Measurements from ENCODE around the gene SERPINA4. TPM values are rescaled to one million over a fixed set of nuclear protein-coding genes. Genes with fewer than 3 reads are reported as not detected.

The SERPINA4 gene
- total RNA-seq, 6 experiments from 2014 or later, result not detected

DNA sequence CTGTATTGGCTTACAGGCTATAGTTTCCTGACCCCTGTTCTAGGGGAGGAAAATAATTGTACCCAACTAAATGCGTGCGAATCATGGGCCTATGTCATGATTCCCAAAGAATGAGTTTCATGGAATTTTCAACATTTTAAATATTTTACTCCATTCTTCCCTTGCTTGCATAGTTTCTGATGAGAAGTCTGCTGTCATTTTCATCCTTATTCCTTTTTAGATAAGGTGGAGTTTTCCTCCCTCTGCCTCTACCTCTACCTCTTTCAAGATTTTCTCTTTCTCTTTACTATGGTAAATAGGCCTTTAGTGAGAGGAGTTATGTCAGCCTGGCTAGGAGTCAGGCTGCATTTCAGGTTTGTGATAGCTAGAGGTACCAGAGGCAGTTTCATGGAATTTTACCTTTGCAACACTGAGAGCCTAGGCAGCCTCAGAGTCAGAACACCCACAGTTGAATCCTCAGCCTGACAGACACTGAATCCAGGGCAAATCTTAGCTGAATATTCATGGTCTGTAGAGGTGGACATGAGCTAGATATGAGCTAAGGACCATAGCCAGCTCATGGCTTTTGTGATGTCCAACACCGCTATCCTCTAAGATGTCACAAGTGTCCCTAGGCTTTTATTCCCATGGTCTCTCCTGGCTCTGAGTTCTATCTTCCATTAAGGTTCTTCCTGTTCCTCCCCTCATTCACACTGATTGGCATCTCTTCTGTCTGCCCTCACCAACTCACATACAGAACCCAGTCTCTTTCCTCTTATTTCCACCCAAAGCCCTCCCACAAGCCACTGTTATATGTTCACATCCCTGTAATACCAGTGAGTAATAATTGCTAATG lies 57.0 kb downstream of the SERPINA4 start:
- Mint-ChIP-seq H3K27ac (no peak overlapping the region), H3K9me3 (peaks cover 75% of the 10 kb centered on the region), H3K36me3 (ENCODE audit: low read depth) (peaks cover 5% of the 10 kb centered on the region), H3K4me3 (no peak overlapping the region), H3K27me3 (ENCODE audit: insufficient read depth) (peaks cover 6% of the 10 kb centered on the region; the same call in 1 of the 2 replicates), H3K4me1 (ENCODE audit: low read depth) (no peaks in the 10 kb centered on the region)
- DNase-seq, result no peak
- TF ChIP-seq, protein P1, sequence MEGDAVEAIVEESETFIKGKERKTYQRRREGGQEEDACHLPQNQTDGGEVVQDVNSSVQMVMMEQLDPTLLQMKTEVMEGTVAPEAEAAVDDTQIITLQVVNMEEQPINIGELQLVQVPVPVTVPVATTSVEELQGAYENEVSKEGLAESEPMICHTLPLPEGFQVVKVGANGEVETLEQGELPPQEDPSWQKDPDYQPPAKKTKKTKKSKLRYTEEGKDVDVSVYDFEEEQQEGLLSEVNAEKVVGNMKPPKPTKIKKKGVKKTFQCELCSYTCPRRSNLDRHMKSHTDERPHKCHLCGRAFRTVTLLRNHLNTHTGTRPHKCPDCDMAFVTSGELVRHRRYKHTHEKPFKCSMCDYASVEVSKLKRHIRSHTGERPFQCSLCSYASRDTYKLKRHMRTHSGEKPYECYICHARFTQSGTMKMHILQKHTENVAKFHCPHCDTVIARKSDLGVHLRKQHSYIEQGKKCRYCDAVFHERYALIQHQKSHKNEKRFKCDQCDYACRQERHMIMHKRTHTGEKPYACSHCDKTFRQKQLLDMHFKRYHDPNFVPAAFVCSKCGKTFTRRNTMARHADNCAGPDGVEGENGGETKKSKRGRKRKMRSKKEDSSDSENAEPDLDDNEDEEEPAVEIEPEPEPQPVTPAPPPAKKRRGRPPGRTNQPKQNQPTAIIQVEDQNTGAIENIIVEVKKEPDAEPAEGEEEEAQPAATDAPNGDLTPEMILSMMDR (IDR thresholded peaks at IDR 0.05), result no peak

DNA sequence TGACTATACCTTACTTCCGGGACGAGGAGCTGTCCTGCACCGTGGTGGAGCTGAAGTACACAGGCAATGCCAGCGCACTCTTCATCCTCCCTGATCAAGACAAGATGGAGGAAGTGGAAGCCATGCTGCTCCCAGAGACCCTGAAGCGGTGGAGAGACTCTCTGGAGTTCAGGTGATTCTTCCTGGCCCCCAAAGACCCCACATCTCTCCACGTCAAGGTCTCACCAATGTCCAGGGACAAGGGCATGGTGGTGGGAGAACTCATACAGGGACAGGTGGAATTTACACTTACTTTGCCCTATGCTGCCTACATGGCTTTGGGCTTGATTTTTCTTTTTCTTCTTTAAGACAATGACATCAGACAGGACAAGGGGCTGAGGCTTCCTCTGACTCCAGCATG lies 58.1 kb downstream of the SERPINA4 start:
- no peaks in the 10 kb centered on the region for H3K4me1 Mint-ChIP-seq (ENCODE audit: low read depth)
- no peak overlapping the region for H3K4me3 Mint-ChIP-seq
- TF ChIP-seq, protein P1 (IDR thresholded peaks at IDR 0.05), result no peak
- peaks cover 6% of the 10 kb centered on the region; the same call in 1 of the 2 replicates for H3K27me3 Mint-ChIP-seq (ENCODE audit: insufficient read depth)
- H3K9me3 Mint-ChIP-seq, result peaks cover 71% of the 10 kb centered on the region
- DNase-seq, result no peak
- peaks cover 5% of the 10 kb centered on the region for H3K36me3 Mint-ChIP-seq (ENCODE audit: low read depth)
- no peak overlapping the region for H3K27ac Mint-ChIP-seq

Other genes starting within 250 kb of the SERPINA4 start
- not detected for gene SERPINA6, start 238.1 kb upstream of the SERPINA4 start, total RNA-seq (2021; fragmentation: NEBNext Ultra II Directional; extraction: Animal tissue kit (Norgen Biotek cat#: 25700))
- gene SERPINA2, start 194.7 kb upstream of the SERPINA4 start, total RNA-seq (2021; fragmentation: NEBNext Ultra II Directional; extraction: Animal tissue kit (Norgen Biotek cat#: 25700)), result not detected
- under 1 TPM in 3 of 6 experiments, not detected in 3; 0.07 to 0.40 (median 0.17) TPM for gene SERPINA1, start 172.8 kb upstream of the SERPINA4 start, total RNA-seq (2021; fragmentation: NEBNext Ultra II Directional; extraction: Animal tissue kit (Norgen Biotek cat#: 25700))
- gene SERPINA11, start 108.6 kb upstream of the SERPINA4 start, total RNA-seq (2021; fragmentation: NEBNext Ultra II Directional; extraction: Animal tissue kit (Norgen Biotek cat#: 25700)), result not detected
- gene SERPINA9, start 85.2 kb upstream of the SERPINA4 start, total RNA-seq (2021; fragmentation: NEBNext Ultra II Directional; extraction: Animal tissue kit (Norgen Biotek cat#: 25700)), result not detected
- not detected for gene SERPINA12, start 52.0 kb upstream of the SERPINA4 start, total RNA-seq (2021; fragmentation: NEBNext Ultra II Directional; extraction: Animal tissue kit (Norgen Biotek cat#: 25700))
- gene SERPINA5, start 20.0 kb downstream of the SERPINA4 start, total RNA-seq (2021; fragmentation: NEBNext Ultra II Directional; extraction: Animal tissue kit (Norgen Biotek cat#: 25700)), result not detected
- gene SERPINA3, start 50.9 kb downstream of the SERPINA4 start, total RNA-seq (2021; fragmentation: NEBNext Ultra II Directional; extraction: Animal tissue kit (Norgen Biotek cat#: 25700)), result not detected
- gene GSC, start 208.7 kb downstream of the SERPINA4 start, total RNA-seq (2021; fragmentation: NEBNext Ultra II Directional; extraction: Animal tissue kit (Norgen Biotek cat#: 25700)), result not detected

Data from HFFc6 (cell line).